Stomach (tissue), 9 donors: ENCODE data around the gene LRP1B. TPM values are rescaled to one million over a fixed set of nuclear protein-coding genes. Genes with fewer than 3 reads are reported as not detected.
"Not testable (repeated sequence)": the region's sequence is repeated elsewhere in the genome, so short reads cannot be mapped to it uniquely, and the experiment has no call there.

Experiments
- DNase-seq, 2 donors: peaks; one replicate each; pipeline versions ENCODE4 v3.0.0 to v3.0.0-alpha.2; 2013 to 2019
- H3K27ac ChIP-seq, 5 donors: fragments of 200-600 bp in 4 of 5; sonication (generic) in 4 of 5; one replicate each; pipeline ENCODE4 v1.5.1; 2013 to 2019; ENCODE audit warnings: mild to moderate bottlenecking in 1 of 5, moderate library complexity in 1 of 5
- H3K27me3 ChIP-seq, 3 donors: fragments of 200-600 bp; sonication (generic); one replicate each; pipeline ENCODE4 v1.5.1; 2017 to 2019; ENCODE audit warnings: mixed run types in 1 of 3
- H3K36me3 ChIP-seq, 4 donors: fragments of 200-600 bp; sonication (generic); 1 replicate in 3 of 4; 2 replicates in 1 of 4; pipeline ENCODE4 v1.5.1; 2016 to 2019
- H3K4me1 ChIP-seq, 4 donors: fragments of 200-600 bp; sonication (generic); one replicate each; pipeline ENCODE4 v1.5.1; 2016 to 2019
- H3K4me3 ChIP-seq, 4 donors: fragments of 200-600 bp; sonication (generic) in 3 of 4; one replicate each; pipeline ENCODE4 v1.5.1; 2016 to 2019; ENCODE audit warnings: mild to moderate bottlenecking in 1 of 4
- H3K9me3 ChIP-seq, 4 donors: fragments of 200-600 bp; sonication (generic); one replicate each; pipeline ENCODE4 v1.5.1; 2016 to 2019
- EP300 ChIP-seq: sonication (generic); formaldehyde crosslinking; IDR thresholded peaks from one replicate; pipeline ENCODE4 v1.6.1; 2017; ENCODE audit warnings: antibody characterized with exemption
- POLR2A ChIP-seq, 4 donors: fragments of 450-650 bp; IDR thresholded peaks; one replicate each; pipeline ENCODE4 v1.6.1; 2016; ENCODE audit warnings: antibody characterized with exemption in 4 of 4, control low read depth in 2 of 4, mild to moderate bottlenecking in 1 of 4, moderate library complexity in 1 of 4
- POLR2AphosphoS5 ChIP-seq, 3 donors: sonication (generic); formaldehyde crosslinking; IDR thresholded peaks; one replicate each; pipeline ENCODE4 v1.6.1; 2016; ENCODE audit warnings: antibody characterized with exemption in 3 of 3
- WGBS, 5 donors: extraction: QIAGEN DNeasy Blood & Tissue Kit in 3 of 5; methylation state at CpG; one replicate each; pipeline versions ENCODE4 v1.1.5 to v1.1.7; 2013 to 2018; 5-methylcytosine and 5-hydroxymethylcytosine counted together
- intact Hi-C: fragments of 100-400 bp; cut with DNase I; formaldehyde crosslinking; loops from one replicate; pipeline ENCODE4 v1.15.1; 2023; ENCODE audit warnings: low total_unique reads
- polyA plus RNA-seq, 3 donors: library from polyadenylated mRNA; stranded (reverse); fragments of 200-250 nt; gene quantifications; one replicate each; pipeline ENCODE4 v1.2.3, GENCODE V29; 2013
- total RNA-seq, 5 donors: library from RNA; depleted of rRNA; stranded (reverse); fragments of >200 nt; gene quantifications; one replicate each; pipeline versions ENCODE4 v1.1.0 to v1.2.3, GENCODE V29; 2014 to 2016
- TF ChIP-seq, protein P1 (sequence below), 7 experiments: fragments of 450-650 bp in 4 of 7; fragments of 200-600 bp in 3 of 7; sonication (generic) in 3 of 7; IDR thresholded peaks; one replicate each; pipeline ENCODE4 v1.5.1; 2016 to 2019; ENCODE audit warnings: antibody characterized with exemption in 7 of 7, control low read depth in 2 of 7, mild to moderate bottlenecking in 1 of 7
- donor health status: healthy with polysubstance abuse.
- donor health status: Bipolar disorder and iron deficiency.
- donor health status: healthy.

The LRP1B gene
- total and polyA plus RNA-seq, 8 donors, result under 0.01 to 9.0 (median 0.38) TPM

DNA sequence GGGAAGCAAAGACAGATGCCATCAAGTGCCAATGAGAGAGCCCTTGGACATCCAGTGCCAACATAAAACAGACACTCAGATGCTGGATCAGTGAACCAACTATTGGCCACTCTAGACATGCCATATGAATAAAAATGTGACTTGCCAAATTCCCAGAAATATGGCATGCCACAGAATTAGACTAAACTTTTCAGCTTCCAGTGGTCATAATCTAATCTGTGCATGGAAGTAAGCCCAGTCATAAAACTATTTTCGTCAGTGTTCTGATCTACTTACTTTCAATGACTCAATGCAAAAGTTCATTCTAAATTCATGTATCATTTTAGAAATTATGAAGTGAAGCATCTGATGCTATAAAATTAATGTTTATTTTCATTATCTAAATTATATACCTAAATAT, 1844.4 kb downstream of the LRP1B start:
- intact Hi-C loops, result no loop called here
- no peaks in the 10 kb centered on the region for H3K36me3 ChIP-seq
- H3K27ac ChIP-seq, result no peak overlapping the region
- no peak overlapping the region for H3K4me3 ChIP-seq
- H3K27me3 ChIP-seq, result no peaks in the 10 kb centered on the region
- H3K9me3 ChIP-seq, result no peaks in the 10 kb centered on the region
- TF ChIP-seq EP300 (no peak), POLR2AphosphoS5 (IDR thresholded peaks at IDR 0.05) (no peak), POLR2A (IDR thresholded peaks at IDR 0.05) (no peak)
- TF ChIP-seq, protein P1, sequence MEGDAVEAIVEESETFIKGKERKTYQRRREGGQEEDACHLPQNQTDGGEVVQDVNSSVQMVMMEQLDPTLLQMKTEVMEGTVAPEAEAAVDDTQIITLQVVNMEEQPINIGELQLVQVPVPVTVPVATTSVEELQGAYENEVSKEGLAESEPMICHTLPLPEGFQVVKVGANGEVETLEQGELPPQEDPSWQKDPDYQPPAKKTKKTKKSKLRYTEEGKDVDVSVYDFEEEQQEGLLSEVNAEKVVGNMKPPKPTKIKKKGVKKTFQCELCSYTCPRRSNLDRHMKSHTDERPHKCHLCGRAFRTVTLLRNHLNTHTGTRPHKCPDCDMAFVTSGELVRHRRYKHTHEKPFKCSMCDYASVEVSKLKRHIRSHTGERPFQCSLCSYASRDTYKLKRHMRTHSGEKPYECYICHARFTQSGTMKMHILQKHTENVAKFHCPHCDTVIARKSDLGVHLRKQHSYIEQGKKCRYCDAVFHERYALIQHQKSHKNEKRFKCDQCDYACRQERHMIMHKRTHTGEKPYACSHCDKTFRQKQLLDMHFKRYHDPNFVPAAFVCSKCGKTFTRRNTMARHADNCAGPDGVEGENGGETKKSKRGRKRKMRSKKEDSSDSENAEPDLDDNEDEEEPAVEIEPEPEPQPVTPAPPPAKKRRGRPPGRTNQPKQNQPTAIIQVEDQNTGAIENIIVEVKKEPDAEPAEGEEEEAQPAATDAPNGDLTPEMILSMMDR (IDR thresholded peaks at IDR 0.05), result no peak
- DNase-seq, result no peak
- 50 to 81% (median 75%) methylated on average over 1 of the region's 1 CpG for WGBS, 5 donors
- H3K4me1 ChIP-seq, result no peaks in the 10 kb centered on the region

DNA sequence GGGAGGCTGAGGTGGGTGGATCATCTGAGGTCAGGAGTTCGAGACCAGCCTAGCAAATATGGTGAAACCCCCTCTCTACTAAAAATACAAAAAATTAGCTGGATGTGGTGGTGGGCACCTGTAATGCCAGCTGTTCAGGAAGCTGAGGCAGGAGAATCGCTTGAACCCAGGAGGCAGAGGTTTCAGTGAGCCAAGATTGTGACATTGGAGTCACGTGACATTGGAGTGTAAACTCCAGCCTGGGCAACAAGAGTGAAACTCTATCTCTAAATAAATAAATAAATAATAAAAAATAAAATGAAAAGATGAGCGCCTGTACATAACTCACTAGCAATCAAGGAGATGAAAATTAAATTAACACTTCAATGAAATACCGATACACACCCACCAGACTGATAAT, 1853.5 kb downstream of the LRP1B start:
- DNase-seq, H3K4me3 ChIP-seq, H3K27ac ChIP-seq, H3K36me3 ChIP-seq, H3K9me3 ChIP-seq, H3K4me1 ChIP-seq, intact Hi-C loops, H3K27me3 ChIP-seq: not testable (repeated sequence)
- 52 to 96% (median 57%) methylated on average over 5 of the region's 5 CpGs for WGBS, 5 donors

DNA sequence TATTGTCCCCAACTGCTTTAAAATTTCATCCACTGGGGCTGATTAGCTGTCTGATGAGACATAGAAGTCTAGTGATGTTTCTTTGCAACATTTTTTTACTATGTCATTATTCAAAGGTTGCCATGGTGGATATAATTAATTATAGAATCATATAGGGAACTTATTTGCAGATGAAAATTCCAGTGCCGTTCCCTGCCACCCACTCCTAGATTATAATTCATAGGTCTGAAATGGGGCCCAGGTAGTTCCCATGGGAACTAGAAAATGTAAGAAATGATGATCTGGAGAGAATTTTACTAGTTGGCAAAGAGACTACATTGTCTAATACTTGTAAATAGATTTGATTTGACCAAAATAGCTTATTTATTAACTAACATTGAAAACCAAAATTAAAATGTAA, 1854.2 kb downstream of the LRP1B start:
- 84 to 98% (median 90%) methylated on average over 1 of the region's 1 CpG for WGBS, 5 donors
- H3K4me1 ChIP-seq, result no peaks in the 10 kb centered on the region
- H3K9me3 ChIP-seq, result no peaks in the 10 kb centered on the region
- TF ChIP-seq EP300 (no peak), POLR2AphosphoS5 (IDR thresholded peaks at IDR 0.05) (no peak), POLR2A (IDR thresholded peaks at IDR 0.05) (no peak)
- TF ChIP-seq, protein P1 (IDR thresholded peaks at IDR 0.05), result no peak
- intact Hi-C loops, result no loop called here
- H3K36me3 ChIP-seq, result no peaks in the 10 kb centered on the region
- H3K27ac ChIP-seq, result no peak overlapping the region
- no peaks in the 10 kb centered on the region for H3K27me3 ChIP-seq
- H3K4me3 ChIP-seq, result no peak overlapping the region
- DNase-seq, result no peak

GRCh38 chr2:140275427-140275826, 1855.4 kb downstream of the LRP1B start:
- 62 to 75% (median 69%) methylated on average over 7 of the region's 7 CpGs for WGBS, 5 donors
- no peaks in the 10 kb centered on the region for H3K9me3 ChIP-seq

GRCh38 chr2:140274891-140275290, 1855.9 kb downstream of the LRP1B start:
- intact Hi-C loops, result no loop called here
- no peaks in the 10 kb centered on the region for H3K36me3 ChIP-seq
- no peak overlapping the region for H3K4me3 ChIP-seq
- no peak overlapping the region for H3K27ac ChIP-seq
- no peak for DNase-seq
- 76 to 94% (median 93%) methylated on average over 5 of the region's 5 CpGs for WGBS, 5 donors
- no peaks in the 10 kb centered on the region for H3K9me3 ChIP-seq
- no peaks in the 10 kb centered on the region for H3K4me1 ChIP-seq
- TF ChIP-seq EP300 (no peak), POLR2A (IDR thresholded peaks at IDR 0.05) (no peak), POLR2AphosphoS5 (IDR thresholded peaks at IDR 0.05) (no peak)
- TF ChIP-seq, protein P1 (IDR thresholded peaks at IDR 0.05), result no peak
- no peaks in the 10 kb centered on the region for H3K27me3 ChIP-seq

More at GRCh38 chr2:140275427-140275826, 1855.4 kb downstream of the LRP1B start:
- DNase-seq, result peak in 1 of 2 donors; percentile 2
- no peak overlapping the region for H3K4me3 ChIP-seq
- TF ChIP-seq EP300, result no peak
- TF ChIP-seq, protein P1 (IDR thresholded peaks at IDR 0.05), result no peak
- TF ChIP-seq POLR2A (IDR thresholded peaks at IDR 0.05), result no peak
- TF ChIP-seq POLR2AphosphoS5 (IDR thresholded peaks at IDR 0.05), result no peak
- H3K4me1 ChIP-seq, result no peaks in the 10 kb centered on the region
- H3K27me3 ChIP-seq, result no peaks in the 10 kb centered on the region
- intact Hi-C loops, result no loop called here
- no peak overlapping the region for H3K27ac ChIP-seq
- no peaks in the 10 kb centered on the region for H3K36me3 ChIP-seq
